Spleen (tissue), 11 donors: Measurements from ENCODE around the gene NT5DC4. TPM values are rescaled to one million over a fixed set of nuclear protein-coding genes. Genes with fewer than 3 reads are reported as not detected.

Source experiments
- DNase-seq: peaks from one replicate; pipeline ENCODE4 v3.0.0-alpha.2; 2020
- H3K27ac ChIP-seq, 8 donors: fragments of 200-600 bp; sonication (generic) in 7 of 8; 1 replicate in 4 of 8; 2 replicates in 4 of 8; pipeline versions ENCODE4 v1.5.0 to v1.8.0; 2016 to 2021; ENCODE audit warnings: inconsistent platforms in 4 of 8, mild to moderate bottlenecking in 4 of 8, moderate library complexity in 1 of 8
- H3K27me3 ChIP-seq, 7 donors: fragments of 200-600 bp; sonication (generic) in 6 of 7; replicated peaks in 1 of 7; 1 replicate in 4 of 7; 2 replicates in 3 of 7; pipeline versions ENCODE4 v1.5.0 to v1.8.0; 2016 to 2021; ENCODE audit warnings: inconsistent platforms in 3 of 7, mild to moderate bottlenecking in 1 of 7
- H3K36me3 ChIP-seq, 6 donors: fragments of 200-600 bp; sonication (generic) in 5 of 6; 1 replicate in 4 of 6; 2 replicates in 2 of 6; pipeline versions ENCODE4 v1.5.0 to v1.8.0; 2016 to 2021; ENCODE audit warnings: inconsistent platforms in 2 of 6
- H3K4me1 ChIP-seq, 6 donors: fragments of 200-600 bp; sonication (generic) in 5 of 6; 1 replicate in 3 of 6; 2 replicates in 3 of 6; pipeline versions ENCODE4 v1.5.0 to v1.8.0; 2016 to 2021; ENCODE audit warnings: inconsistent platforms in 3 of 6
- H3K4me3 ChIP-seq, 8 donors: fragments of 200-600 bp; sonication (generic) in 7 of 8; 1 replicate in 4 of 8; 2 replicates in 4 of 8; pipeline versions ENCODE4 v1.5.0 to v1.8.0; 2016 to 2021; ENCODE audit warnings: inconsistent platforms in 4 of 8, mild to moderate bottlenecking in 4 of 8, moderate library complexity in 2 of 8
- H3K9me3 ChIP-seq, 8 donors: fragments of 200-600 bp; sonication (generic) in 7 of 8; 1 replicate in 4 of 8; 2 replicates in 4 of 8; pipeline versions ENCODE4 v1.5.0 to v1.8.0; 2016 to 2021; ENCODE audit warnings: inconsistent platforms in 4 of 8
- POLR2A ChIP-seq, 3 donors: fragments of 450-650 bp; IDR thresholded peaks; one replicate each; pipeline ENCODE4 v1.5.1; 2017; ENCODE audit warnings: antibody characterized with exemption in 3 of 3, mild to moderate bottlenecking in 1 of 3
- POLR2AphosphoS5 ChIP-seq, 3 donors: sonication (generic); formaldehyde crosslinking; IDR thresholded peaks; one replicate each; pipeline ENCODE4 v1.5.1; 2017; ENCODE audit warnings: antibody characterized with exemption in 3 of 3
- WGBS, 5 donors: extraction: QIAGEN DNeasy Blood & Tissue Kit in 3 of 5; methylation state at CpG; one replicate each; pipeline versions ENCODE4 v1.1.5 to v1.1.7; 2013 to 2018; 5-methylcytosine and 5-hydroxymethylcytosine counted together
- intact Hi-C: fragments of 100-400 bp; cut with DNase I; formaldehyde crosslinking; loops from one replicate; pipeline ENCODE4 v1.15.0; 2023; ENCODE audit warnings: low total_unique reads
- polyA plus RNA-seq, 3 donors: library from polyadenylated mRNA; stranded (reverse); fragments of 200-250 nt; gene quantifications; one replicate each; pipeline ENCODE4 v1.2.1, GENCODE V29; 2013
- total RNA-seq, 7 donors: library from RNA; depleted of rRNA in 3 of 7; stranded (reverse); fragments of >200 nt in 3 of 7; fragmentation: NEBNext Ultra II Directional in 4 of 7; extraction: Animal tissue kit (Norgen Biotek cat#: 25700) in 4 of 7; gene quantifications; one replicate each; pipeline versions ENCODE4 v1.1.0 to v1.2.1, GENCODE V29; 2016 to 2021
- TF ChIP-seq, protein P1 (sequence below), 11 experiments: fragments of 200-600 bp in 7 of 11; fragments of 450-650 bp in 4 of 11; sonication (generic) in 4 of 11; IDR thresholded peaks in 8 of 11; conservative IDR thresholded peaks in 3 of 11; 1 replicate in 7 of 11; 2 replicates in 4 of 11; pipeline versions ENCODE4 v1.4.0 to v1.8.0; 2016 to 2021; ENCODE audit warnings: antibody characterized with exemption in 11 of 11, inconsistent platforms in 4 of 11, mild to moderate bottlenecking in 1 of 11
- donor health status: healthy with polysubstance abuse.
- donor health status: DM: no; HTN: no; CAD: no; lungs with moderate emphysema.
- donor health status: DM: no; HTN: no; CAD: no.
- donor health status: Bipolar disorder and iron deficiency.
- donor health status: healthy.
- donor health status: DM: no; HTN: no; CAD: no.
- donor health status: DM: yes; HTN: yes; CAD: no.

NT5DC4 gene
- total and polyA plus RNA-seq, 10 donors, result 0.28 to 3.8 (median 1.6) TPM

DNA sequence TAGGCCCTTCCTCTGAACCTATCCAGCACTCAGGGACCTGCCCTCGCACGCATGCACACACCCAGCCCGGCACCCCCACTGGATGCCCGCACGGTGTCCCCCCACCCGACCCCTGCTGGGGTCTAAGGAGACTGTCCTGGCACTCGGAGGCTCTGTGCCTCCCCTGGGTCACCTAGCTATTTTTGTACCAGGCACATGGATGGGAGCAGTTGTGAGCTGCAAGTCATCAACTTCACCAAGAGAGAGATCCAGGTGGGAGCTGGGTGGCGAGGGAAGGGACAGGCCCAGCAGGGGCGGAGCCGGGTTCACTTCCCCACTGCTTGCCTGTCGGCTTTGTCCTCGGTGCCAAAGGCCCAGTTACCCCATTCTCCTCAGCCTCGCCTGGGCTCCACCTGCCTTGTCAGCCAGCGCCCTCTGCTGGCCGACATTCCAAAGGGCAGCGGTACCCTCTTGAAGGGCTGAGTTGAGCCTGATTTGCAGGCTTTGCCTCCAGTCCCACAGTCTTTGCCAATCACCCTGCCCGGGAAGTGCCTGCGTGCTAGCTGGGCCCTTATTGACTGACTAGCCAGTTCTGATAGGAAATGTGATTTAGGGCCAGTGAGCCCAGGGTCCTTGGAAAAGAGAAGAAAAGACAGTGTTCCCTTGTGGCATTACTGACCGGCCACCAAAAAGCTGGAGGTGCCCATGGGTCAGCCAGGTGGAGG is 5.8 kb downstream of the NT5DC4 start:
- no peaks in the 10 kb centered on the region for H3K27me3 ChIP-seq
- intact Hi-C loops, result loop anchor here (5.0 kb wide), 2 partner anchors 99 to 124 kb away; no protein-coding TSS in a partner anchor
- H3K4me1 ChIP-seq, result peaks cover 6 to 61% (median 29%) of the 10 kb centered on the region in 6 donors
- peak overlapping the region in 1 of 8 donors; percentile 65 for H3K27ac ChIP-seq
- DNase-seq, result peak; percentile 99
- TF ChIP-seq, protein P1, sequence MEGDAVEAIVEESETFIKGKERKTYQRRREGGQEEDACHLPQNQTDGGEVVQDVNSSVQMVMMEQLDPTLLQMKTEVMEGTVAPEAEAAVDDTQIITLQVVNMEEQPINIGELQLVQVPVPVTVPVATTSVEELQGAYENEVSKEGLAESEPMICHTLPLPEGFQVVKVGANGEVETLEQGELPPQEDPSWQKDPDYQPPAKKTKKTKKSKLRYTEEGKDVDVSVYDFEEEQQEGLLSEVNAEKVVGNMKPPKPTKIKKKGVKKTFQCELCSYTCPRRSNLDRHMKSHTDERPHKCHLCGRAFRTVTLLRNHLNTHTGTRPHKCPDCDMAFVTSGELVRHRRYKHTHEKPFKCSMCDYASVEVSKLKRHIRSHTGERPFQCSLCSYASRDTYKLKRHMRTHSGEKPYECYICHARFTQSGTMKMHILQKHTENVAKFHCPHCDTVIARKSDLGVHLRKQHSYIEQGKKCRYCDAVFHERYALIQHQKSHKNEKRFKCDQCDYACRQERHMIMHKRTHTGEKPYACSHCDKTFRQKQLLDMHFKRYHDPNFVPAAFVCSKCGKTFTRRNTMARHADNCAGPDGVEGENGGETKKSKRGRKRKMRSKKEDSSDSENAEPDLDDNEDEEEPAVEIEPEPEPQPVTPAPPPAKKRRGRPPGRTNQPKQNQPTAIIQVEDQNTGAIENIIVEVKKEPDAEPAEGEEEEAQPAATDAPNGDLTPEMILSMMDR (IDR thresholded peaks at IDR 0.05 in 8 of 11, conservative IDR thresholded peaks at IDR 0.05 in 3 of 11), result peak; percentile 93 to 99 (median 98)
- TF ChIP-seq POLR2AphosphoS5 (IDR thresholded peaks at IDR 0.05), result peak; percentile 73 to 84 (median 77)
- TF ChIP-seq POLR2A (IDR thresholded peaks at IDR 0.05), result no peak
- no peak overlapping the region for H3K4me3 ChIP-seq
- H3K36me3 ChIP-seq, result no peaks in the 10 kb centered on the region
- no peaks in the 10 kb centered on the region for H3K9me3 ChIP-seq
- WGBS, 5 donors, result 27 to 37% (median 30%) methylated on average over 15 to 19 of the region's 19 CpGs

DNA sequence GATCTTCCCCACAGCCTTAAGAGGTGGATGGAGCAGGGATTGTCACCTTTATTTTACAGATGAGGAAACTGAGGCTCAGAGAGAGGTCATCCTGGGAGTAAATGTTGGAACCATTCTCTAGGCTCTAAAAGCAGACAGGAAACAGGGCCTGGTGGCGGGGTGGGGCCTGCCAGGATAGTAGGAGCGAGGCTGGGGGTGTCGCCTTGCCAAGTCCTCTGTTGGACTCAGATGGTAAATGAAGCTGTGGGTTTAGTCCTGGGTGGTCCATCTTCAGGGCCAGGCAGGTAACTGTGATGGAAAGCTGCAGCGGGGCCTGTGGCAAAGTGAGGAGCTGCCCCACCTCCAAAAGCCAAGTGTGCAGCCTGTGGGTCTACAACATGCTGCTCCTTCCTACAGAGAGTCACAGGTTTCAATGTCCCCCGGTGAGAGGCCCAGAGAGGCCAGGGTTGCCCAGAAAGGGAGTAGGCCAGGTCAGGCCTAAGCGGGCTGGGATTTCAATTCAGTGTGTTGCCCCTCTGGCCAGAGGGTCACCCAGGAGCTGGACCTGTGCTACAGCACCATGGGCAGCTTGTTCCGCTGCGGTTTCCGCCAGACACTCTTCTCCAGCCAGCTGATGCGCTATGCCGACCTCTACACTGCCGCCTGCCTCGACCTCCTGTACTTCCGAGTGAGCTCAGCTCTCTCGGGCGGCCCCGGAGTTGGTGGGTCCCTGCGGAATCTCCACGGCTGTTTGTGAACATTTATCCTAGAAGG is 6.6 kb downstream of the NT5DC4 start:
- intact Hi-C loops, result loop anchor here (5.0 kb wide), 2 partner anchors 100 to 125 kb away; no protein-coding TSS in a partner anchor
- Histone ChIP-seq H3K9me3 (no peaks in the 10 kb centered on the region), H3K4me3 (no peak overlapping the region), H3K27me3 (no peaks in the 10 kb centered on the region), H3K27ac (no peak overlapping the region), H3K4me1 (peaks cover 6 to 61% (median 29%) of the 10 kb centered on the region in 6 donors), H3K36me3 (no peaks in the 10 kb centered on the region)
- TF ChIP-seq POLR2AphosphoS5 (IDR thresholded peaks at IDR 0.05) (no peak), POLR2A (IDR thresholded peaks at IDR 0.05) (no peak)
- TF ChIP-seq, protein P1 (IDR thresholded peaks at IDR 0.05 in 8 of 11, conservative IDR thresholded peaks at IDR 0.05 in 3 of 11), result no peak
- DNase-seq, result no peak
- WGBS, 5 donors, result 81 to 93% (median 88%) methylated on average over 18 to 19 of the region's 19 CpGs

DNA sequence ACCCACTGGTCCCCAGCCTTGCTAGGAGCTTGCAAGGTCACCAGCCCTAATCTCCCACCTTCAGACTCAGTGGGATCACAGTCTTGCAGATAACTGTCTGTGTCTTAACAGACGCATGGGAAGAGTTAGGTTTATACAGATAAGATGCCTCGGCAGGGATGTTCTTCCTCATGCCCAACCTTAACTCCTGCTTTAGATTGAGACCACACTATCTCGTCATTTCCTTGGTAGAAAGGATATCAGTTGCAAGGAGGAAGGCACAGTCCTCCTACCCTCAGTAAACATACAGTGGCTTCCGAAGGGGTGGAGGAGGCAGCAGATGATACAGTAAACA is 7.2 kb downstream of the NT5DC4 start:
- H3K27me3 ChIP-seq, result no peaks in the 10 kb centered on the region
- intact Hi-C loops, result loop anchor here (5.0 kb wide), 2 partner anchors 101 to 126 kb away; no protein-coding TSS in a partner anchor
- peaks cover 6 to 61% (median 29%) of the 10 kb centered on the region in 6 donors for H3K4me1 ChIP-seq
- no peak for DNase-seq
- no peak overlapping the region for H3K4me3 ChIP-seq
- H3K36me3 ChIP-seq, result no peaks in the 10 kb centered on the region
- no peak for TF ChIP-seq POLR2A (IDR thresholded peaks at IDR 0.05)
- TF ChIP-seq POLR2AphosphoS5 (IDR thresholded peaks at IDR 0.05), result no peak
- TF ChIP-seq, protein P1 (IDR thresholded peaks at IDR 0.05 in 8 of 11, conservative IDR thresholded peaks at IDR 0.05 in 3 of 11), result no peak
- no peak overlapping the region for H3K27ac ChIP-seq
- WGBS, 5 donors, result 47 to 80% (median 60%) methylated on average over 4 of the region's 4 CpGs
- H3K9me3 ChIP-seq, result no peaks in the 10 kb centered on the region
